PFSK-1 (cell line): ENCODE results near the gene GFOD1.

Experiments
- FOXP2 ChIP-seq: optimal IDR thresholded peaks from 2 replicates; pipeline ENCODE3; 2011; ENCODE audit warnings: borderline replicate concordance, control low read depth, inconsistent platforms; ENCODE audit not compliant: insufficient read depth; ENCODE audit errors: extremely low read length, extremely low read depth
- POLR2AphosphoS5 ChIP-seq: IDR thresholded peaks from 2 replicates; pipeline ENCODE4 v1.6.1; 2012; ENCODE audit warnings: low read depth, mild to moderate bottlenecking, control low read depth, low read length, moderate library complexity
- SIN3A ChIP-seq: IDR thresholded peaks from 2 replicates; pipeline ENCODE4 v1.6.1; 2012; ENCODE audit warnings: mild to moderate bottlenecking, low read length, moderate library complexity, borderline replicate concordance; ENCODE audit not compliant: insufficient read depth
- TAF1 ChIP-seq: IDR thresholded peaks from 2 replicates; pipeline ENCODE4 v1.6.1; 2012; ENCODE audit warnings: low read length, control low read depth, borderline replicate concordance; ENCODE audit not compliant: insufficient read depth
- TF ChIP-seq, protein P1 (sequence below), 2 experiments: IDR thresholded peaks; 2 replicates each; pipeline versions ENCODE4 v1.6.1 to v1.8.0; 2011 to 2012; ENCODE audit warnings: low read depth in 2 of 2, low read length in 2 of 2, control low read depth in 1 of 2, inconsistent platforms in 1 of 2, mild to moderate bottlenecking in 1 of 2, moderate library complexity in 1 of 2; ENCODE audit not compliant: insufficient read depth in 1 of 2

The GFOD1 gene

DNA sequence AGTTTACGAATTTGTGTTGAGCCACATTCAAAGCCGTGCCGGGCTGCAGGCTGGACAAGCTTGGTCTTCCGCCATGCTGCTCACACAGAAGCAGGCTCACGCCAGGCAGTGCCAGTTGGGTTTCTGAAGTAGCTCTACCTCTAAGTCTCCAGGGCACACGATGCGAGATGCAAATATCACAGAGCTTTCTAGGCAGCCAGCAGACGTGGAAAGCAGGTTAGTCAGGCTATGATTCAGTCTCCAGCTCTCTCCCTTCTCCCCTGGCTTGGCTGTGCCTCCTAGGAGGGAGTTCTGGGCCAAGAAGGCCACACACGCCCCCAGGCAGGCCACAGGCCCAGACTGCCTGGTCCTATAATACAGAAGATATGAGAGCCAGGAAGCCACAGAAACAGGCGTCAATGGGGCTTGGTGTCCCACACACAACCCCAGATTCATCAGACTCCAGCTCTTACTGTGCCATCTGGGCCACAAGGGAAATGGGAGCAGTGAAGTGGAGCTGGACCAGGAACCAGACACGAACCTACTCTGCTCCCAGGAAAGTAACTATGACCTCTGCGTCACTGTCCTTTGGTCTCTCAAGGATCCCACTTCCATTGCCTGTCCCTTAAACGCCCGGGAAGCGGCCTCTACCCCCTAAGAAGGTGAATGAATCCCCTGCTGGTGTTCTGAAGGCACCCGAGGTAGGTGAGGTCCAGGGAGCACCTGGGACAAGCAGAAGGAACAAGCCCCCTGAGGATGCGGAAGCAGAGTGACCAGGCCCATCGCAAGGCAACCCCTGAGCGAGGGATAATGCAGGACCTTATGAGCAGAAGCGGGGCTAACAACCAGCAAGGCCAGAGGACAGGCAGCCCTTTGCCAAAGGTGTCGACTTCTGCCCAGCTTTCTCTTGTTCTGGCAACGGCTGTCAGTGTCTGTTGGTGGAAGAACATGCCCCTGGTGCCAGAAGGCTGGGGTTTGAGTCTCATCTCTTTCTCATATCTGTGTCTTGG is 61.2 kb downstream of the GFOD1 start:
- TF ChIP-seq SIN3A = no peak
- TF ChIP-seq POLR2AphosphoS5 = no peak
- no peak for TF ChIP-seq TAF1
- TF ChIP-seq, protein P1, sequence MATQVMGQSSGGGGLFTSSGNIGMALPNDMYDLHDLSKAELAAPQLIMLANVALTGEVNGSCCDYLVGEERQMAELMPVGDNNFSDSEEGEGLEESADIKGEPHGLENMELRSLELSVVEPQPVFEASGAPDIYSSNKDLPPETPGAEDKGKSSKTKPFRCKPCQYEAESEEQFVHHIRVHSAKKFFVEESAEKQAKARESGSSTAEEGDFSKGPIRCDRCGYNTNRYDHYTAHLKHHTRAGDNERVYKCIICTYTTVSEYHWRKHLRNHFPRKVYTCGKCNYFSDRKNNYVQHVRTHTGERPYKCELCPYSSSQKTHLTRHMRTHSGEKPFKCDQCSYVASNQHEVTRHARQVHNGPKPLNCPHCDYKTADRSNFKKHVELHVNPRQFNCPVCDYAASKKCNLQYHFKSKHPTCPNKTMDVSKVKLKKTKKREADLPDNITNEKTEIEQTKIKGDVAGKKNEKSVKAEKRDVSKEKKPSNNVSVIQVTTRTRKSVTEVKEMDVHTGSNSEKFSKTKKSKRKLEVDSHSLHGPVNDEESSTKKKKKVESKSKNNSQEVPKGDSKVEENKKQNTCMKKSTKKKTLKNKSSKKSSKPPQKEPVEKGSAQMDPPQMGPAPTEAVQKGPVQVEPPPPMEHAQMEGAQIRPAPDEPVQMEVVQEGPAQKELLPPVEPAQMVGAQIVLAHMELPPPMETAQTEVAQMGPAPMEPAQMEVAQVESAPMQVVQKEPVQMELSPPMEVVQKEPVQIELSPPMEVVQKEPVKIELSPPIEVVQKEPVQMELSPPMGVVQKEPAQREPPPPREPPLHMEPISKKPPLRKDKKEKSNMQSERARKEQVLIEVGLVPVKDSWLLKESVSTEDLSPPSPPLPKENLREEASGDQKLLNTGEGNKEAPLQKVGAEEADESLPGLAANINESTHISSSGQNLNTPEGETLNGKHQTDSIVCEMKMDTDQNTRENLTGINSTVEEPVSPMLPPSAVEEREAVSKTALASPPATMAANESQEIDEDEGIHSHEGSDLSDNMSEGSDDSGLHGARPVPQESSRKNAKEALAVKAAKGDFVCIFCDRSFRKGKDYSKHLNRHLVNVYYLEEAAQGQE (IDR thresholded peaks at IDR 0.05; ENCODE audit: insufficient read depth in 1 of 2, low read depth in 2 of 2, low read length in 2 of 2) = no peak
- no peak for TF ChIP-seq FOXP2

DNA sequence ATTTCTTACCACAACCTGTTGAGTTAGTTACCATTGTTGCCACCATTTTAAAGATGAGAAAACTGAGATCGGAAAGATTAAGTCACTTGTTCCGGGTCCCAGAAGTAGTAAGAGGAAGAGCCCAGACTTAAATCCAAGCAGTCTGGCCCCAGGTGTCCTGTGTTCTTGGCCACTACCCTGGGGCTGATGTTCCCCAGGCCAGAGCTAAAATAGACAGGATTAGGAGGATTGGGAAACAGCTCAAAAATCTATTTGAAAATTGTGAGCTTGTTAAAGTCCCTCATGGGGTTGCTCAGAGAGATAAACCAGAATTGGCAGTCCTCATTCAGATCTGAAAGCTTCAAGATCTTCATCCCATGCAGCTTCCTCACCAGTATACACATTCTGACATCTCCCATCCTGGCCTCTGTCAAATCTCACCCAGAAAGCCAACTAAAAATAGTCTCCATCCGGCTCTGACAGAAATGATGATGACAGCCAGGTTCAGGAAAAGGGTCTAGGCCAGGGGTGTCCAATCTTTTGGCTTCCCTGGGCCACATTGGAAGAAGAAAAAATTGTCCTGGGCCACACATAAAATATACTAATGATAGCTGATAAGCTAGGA is 62.0 kb downstream of the GFOD1 start:
- TF ChIP-seq SIN3A (no peak), FOXP2 (no peak), POLR2AphosphoS5 (no peak), TAF1 (no peak)
- TF ChIP-seq, protein P1 (IDR thresholded peaks at IDR 0.05; ENCODE audit: insufficient read depth in 1 of 2, low read depth in 2 of 2, low read length in 2 of 2) = no peak

DNA sequence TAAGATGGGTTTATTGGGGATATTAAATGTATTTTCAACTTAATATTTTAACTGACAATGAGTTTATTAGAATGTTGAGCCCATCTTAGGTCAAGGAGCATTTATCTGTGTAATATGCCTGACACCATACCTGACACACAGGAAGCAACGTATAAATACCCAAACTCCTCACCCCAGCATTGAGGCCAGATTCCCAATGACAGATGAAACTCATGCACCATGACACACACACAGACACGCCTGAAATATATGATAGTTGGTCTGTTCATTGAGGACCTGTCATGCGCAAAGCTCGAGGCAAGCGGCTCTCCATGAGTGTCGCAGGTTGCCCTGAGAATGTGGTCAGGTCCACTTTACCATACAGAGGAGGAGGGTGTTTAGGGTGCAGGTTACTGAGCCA is 64.1 kb downstream of the GFOD1 start:
- TF ChIP-seq SIN3A (no peak), FOXP2 (no peak)

DNA sequence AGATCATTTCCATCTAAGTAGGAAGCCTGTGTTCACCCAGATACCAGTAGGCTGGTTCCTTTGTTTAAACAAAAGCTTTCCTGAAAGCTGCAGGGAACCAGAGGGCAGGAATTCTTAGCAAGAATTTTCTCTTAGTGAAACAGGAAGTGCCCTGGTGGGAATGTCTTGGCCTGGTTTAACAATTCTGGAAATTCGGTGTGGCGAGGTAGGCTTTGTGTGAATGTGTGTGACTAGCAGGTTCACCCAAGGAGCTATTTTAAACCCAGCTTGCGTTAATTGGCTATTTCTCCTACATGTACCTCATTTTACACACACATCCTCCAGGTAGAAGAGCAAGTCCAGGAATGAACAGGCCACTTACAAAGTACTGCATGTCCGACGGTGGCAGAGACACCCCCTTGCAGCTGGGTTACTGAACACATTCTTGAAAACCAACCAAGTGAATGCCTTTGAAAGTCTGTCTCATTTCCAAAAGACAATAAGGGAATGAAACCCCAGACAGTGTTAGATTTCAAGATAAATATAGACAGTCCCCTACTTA is 64.6 kb downstream of the GFOD1 start:
- TF ChIP-seq SIN3A = no peak
- TF ChIP-seq FOXP2 = no peak
- TF ChIP-seq TAF1 = no peak
- no peak for TF ChIP-seq POLR2AphosphoS5
- TF ChIP-seq, protein P1 (IDR thresholded peaks at IDR 0.05; ENCODE audit: insufficient read depth in 1 of 2, low read depth in 2 of 2, low read length in 2 of 2) = no peak

DNA sequence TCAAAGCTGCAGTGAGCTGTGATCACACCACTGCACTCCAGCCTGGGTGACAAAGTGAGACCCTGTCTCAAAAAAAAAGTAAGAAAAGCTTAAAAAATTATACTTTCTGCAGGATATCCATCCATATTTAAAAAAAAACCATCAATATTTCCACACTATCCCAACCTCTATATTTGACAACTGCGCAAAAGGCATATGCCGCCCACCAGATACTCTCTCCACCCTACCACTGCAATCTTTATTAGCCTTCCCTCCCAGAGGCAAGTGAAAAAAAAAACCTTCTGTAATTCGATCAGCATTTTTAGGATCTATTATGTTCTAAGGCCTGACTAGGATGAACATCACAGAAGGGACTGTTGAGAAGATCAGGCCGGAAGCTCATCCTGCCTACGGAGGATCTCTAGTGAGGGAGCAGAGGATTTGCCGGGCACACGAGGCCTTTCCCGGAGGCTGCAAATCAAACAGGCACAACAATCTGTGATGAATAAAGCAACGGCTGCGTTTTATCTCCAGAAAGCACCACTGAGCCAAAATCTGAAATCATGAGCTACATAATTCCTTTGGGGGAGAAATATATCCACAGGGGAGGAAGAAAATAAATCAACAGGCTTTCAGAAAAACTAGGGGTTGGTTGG is 65.9 kb downstream of the GFOD1 start:
- TF ChIP-seq SIN3A (no peak), POLR2AphosphoS5 (no peak), FOXP2 (no peak), TAF1 (no peak)
- TF ChIP-seq, protein P1 (IDR thresholded peaks at IDR 0.05; ENCODE audit: insufficient read depth in 1 of 2, low read depth in 2 of 2, low read length in 2 of 2) = no peak
